Stimulated activated CD8-positive, alpha-beta memory T cell treated with anti-CD3 and anti-CD28 coated beads, Interleukin-2, amount 100 ng/mL, for 1 hour (primary cell): ENCODE results near the gene CHD6.

Experiments
- DNase-seq, 2 donors: peaks; one replicate each; pipeline ENCODE4 v3.0.0-alpha.2; 2020; ENCODE audit warnings: low read depth in 2 of 2

The CHD6 gene

GRCh38 chr20:41425180-41425884 lies 192.8 kb downstream of the CHD6 start:
- DNase-seq = no peak

- no peak for DNase-seq
Observed at GRCh38 chr20:41424546-41424945, 193.6 kb downstream of the CHD6 start.

- no peak for DNase-seq
Observed at GRCh38 chr20:41424011-41424410, 194.2 kb downstream of the CHD6 start.

DNA sequence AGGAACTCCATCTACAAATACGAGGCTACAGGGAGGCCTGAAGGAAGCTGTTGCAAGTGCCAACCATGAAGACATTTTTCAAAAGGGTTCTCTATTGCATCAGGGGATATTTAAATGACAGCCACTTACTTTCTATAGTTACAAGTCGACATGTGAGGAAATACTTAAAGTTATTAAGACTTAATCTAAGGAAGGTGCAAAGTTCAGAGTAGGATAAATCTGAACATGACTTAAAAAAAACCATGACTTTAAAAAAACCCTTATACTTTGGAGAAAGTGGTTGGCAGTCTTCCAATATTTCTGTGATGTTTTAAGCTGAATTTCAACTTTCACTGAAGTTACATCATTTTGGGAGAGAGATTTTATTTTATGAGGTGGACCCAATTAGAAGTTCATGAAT lies 195.2 kb downstream of the CHD6 start:
- no peak for DNase-seq

- no peak for DNase-seq
Observed at GRCh38 chr20:41418739-41419293, 199.4 kb downstream of the CHD6 start.

DNA sequence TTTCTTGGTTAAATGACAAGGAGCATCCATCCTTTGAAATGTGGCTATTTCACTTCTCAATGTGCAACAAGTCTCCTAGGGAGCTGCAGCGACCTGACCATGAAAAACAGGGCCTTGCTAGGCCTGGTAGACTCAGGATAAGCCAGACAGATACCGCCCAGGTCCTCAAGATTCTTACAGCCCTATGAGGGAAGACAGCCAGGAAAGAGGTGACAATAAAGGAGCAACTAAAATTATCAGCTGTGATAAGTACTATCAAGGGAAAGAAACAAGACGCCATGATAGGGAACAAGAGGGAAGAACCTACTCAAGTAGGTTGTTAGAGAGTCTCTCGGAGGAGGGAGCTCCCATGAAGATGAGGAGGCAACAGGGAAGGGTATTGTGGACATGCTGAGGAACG lies 200.1 kb downstream of the CHD6 start:
- DNase-seq = no peak

GRCh38 chr20:41415191-41415590 lies 203.0 kb downstream of the CHD6 start:
- DNase-seq = no peak

GRCh38 chr20:41413169-41413568 lies 205.0 kb downstream of the CHD6 start:
- no peak for DNase-seq

- no peak for DNase-seq
Observed at GRCh38 chr20:41412324-41413120, 205.7 kb downstream of the CHD6 start.

GRCh38 chr20:41411391-41411847 lies 206.8 kb downstream of the CHD6 start:
- no peak for DNase-seq

GRCh38 chr20:41408986-41409385 lies 209.2 kb downstream of the CHD6 start:
- DNase-seq = no peak

GRCh38 chr20:41408156-41408794 lies 209.9 kb downstream of the CHD6 start:
- no peak for DNase-seq

GRCh38 chr20:41407607-41408006 lies 210.6 kb downstream of the CHD6 start:
- no peak for DNase-seq

DNA sequence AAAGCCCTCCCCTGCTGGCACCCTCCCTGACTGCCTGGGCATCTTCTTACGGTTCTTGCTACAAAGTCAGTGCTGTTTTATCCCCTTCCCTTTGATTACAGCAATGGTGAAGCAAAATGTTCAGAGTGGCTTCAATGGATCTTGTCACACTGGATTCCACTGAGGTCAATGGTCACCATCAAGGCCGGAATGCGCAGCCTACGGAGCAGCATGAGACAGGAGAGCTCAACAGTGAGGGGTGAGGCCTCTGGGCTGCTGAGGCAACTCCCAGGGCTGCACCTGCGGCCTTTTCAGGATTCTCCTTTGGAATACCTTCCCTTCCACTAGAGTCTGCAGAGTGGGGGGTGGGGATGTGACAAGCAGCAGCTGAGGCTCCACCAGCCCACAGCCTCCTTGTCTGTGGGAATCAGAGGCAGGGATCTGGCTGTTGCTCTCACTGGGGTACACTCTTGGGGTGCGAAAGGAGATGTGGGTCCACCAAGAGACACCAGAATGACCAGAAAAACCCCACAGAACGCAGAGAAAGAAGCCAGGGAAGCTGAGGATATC lies 211.2 kb downstream of the CHD6 start:
- DNase-seq = no peak

GRCh38 chr20:41406353-41406752 lies 211.8 kb downstream of the CHD6 start:
- DNase-seq = no peak

- DNase-seq = no peak
Observed at GRCh38 chr20:41405436-41405835, 212.7 kb downstream of the CHD6 start.

- DNase-seq = no peak
Observed at GRCh38 chr20:41403604-41404003, 214.6 kb downstream of the CHD6 start.

- no peak for DNase-seq
Observed at GRCh38 chr20:41398408-41398807, 219.8 kb downstream of the CHD6 start.

DNA sequence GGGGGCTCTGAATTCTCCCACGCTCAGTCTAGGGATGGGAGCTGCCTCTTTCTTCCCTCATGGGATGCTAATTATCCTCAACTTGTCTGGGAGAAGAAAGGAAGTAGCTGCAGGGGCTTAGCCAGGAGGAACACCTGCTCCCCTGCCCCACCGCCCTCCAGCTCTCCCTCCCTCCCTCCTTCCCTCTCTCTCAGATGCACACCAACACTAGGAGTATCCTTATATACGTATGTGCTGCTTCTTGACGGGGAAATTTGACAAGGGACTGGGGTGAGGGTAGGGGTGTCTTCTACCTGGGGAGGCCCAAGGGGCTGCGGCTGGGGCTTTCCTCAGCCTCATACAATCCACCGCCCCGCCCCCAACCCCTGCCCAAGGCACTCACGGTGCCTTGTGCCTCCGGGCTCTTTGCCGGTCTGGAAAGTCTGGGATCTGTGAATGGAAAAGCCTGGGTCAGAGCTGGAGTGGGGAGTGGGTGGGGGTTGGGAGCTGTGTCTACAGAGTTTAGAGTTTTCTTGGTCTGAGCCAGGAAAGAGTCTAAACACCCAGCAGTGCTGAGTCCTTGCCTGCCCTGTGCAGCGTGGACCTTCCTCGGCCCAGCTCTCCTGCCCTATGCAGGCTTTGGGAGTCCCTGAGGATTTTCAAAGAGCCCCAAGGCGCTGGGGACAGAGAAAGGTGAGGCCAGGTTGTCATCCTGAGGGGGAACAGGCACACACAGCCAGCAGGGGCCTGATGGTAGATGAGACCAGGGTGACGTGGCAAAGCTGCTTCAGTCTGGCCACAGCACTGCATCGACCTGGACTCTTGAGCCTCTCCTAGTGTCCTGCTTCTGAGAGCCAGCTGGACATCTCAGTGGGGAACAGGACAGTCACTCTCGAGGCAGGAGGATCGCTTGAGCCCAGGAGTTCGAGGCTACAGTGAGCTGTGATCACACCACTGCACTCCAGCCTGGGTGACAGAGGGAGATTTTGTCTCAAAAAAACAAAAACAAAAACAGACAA lies 222.2 kb downstream of the CHD6 start:
- DNase-seq = no peak

DNA sequence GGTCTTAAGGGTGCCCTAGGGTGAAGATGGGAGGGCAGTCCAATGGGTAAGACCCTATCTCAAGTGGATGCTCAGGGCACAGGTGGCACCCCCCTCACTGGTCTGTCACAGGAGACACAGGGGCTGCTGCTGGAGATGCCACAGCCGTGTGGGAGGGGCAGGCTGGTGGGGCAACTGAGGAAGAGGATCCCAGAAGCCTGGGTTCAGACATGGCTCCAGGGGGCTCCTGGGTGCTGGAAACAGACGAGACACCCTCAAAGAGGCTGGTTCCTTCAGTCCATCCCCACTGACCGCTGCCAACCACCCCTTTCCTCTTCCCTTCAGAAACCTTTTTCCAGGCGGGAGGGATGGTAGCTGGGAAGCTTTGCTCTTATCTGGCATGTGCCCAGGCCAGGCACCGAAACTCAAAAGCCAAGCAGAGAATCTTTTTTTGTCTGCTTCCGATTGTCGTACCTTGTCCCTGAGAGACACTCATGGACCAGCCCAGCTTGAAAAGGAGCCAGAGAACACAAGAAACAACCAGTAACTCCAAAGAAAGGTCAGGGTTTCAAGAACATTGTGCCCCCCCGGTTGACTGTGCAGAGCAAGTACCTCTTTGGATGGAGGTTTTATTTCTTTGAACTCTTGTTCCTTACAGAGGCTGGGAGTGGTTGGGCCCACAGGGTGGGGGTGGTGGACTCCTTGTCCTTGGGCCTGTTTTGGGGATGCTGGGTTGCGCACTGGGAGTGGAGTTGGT lies 223.1 kb downstream of the CHD6 start:
- no peak for DNase-seq
